ENCODE measurements around the gene FEV.

FEV gene

DNA sequence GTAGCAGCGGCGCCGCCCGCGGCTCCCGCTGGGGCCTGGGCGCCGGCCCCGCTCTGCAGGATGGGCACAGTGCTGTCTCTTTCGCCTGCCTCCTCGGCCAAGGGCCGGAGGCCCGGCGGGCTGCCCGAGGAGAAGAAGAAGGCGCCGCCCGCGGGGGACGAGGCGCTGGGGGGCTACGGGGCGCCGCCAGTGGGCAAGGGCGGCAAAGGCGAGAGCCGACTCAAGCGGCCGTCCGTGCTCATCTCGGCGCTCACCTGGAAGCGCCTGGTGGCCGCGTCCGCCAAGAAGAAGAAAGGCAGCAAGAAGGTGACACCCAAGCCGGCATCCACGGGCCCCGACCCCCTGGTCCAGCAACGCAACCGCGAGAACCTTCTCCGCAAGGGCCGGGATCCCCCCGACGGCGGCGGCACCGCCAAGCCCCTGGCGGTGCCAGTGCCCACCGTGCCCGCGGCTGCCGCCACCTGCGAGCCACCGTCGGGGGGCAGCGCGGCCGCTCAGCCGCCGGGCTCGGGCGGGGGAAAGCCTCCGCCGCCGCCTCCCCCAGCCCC lies 25.1 kb downstream of the FEV start:
- peak overlapping the region; percentile 31 for H3K4me3 ChIP-seq (ENCODE audit: low read depth, low read length)
- TF ChIP-seq, protein P1, sequence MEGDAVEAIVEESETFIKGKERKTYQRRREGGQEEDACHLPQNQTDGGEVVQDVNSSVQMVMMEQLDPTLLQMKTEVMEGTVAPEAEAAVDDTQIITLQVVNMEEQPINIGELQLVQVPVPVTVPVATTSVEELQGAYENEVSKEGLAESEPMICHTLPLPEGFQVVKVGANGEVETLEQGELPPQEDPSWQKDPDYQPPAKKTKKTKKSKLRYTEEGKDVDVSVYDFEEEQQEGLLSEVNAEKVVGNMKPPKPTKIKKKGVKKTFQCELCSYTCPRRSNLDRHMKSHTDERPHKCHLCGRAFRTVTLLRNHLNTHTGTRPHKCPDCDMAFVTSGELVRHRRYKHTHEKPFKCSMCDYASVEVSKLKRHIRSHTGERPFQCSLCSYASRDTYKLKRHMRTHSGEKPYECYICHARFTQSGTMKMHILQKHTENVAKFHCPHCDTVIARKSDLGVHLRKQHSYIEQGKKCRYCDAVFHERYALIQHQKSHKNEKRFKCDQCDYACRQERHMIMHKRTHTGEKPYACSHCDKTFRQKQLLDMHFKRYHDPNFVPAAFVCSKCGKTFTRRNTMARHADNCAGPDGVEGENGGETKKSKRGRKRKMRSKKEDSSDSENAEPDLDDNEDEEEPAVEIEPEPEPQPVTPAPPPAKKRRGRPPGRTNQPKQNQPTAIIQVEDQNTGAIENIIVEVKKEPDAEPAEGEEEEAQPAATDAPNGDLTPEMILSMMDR (IDR thresholded peaks at IDR 0.05; ENCODE audit: borderline replicate concordance, insufficient read depth, low read depth, low read length) = no peak

DNA sequence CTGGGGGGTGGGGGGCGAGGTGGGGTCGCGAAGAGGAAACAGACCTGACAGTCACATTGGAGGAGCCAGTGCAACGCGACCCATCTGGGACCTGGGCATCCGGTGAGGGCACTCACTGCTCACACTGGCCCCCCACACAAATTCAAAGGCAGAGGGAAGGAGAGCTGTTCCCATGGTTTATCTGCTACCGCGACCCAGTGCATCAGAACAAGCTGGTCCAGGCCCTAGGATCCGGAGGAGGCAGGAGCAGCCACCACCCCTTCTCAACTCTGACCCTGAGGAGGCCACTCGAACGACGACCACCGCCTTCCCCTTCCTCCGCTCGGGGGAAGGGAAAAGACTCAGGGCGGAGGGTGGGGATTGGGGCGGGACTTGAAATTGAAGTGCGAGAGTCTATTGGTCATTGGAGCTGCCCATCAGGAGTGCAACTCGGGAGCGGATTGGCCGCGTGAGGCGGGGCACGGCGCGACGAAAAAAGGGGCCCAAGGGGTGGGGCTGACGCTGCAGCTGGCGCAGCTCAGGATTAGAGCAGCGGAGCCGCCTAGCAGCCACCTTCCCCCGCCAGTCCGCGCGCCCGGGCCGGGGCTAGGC lies 25.7 kb downstream of the FEV start, which contains the start of gene CDK5R2:
CDK5R2 (plus strand) TSS at position 526 of the 591 bp plus-strand sequence. CDS start 155 bp downstream, outside the sequence.
- TF ChIP-seq, protein P1 (IDR thresholded peaks at IDR 0.05; ENCODE audit: borderline replicate concordance, insufficient read depth, low read depth, low read length) = no peak
- peak within 1 kb of the TSS; percentile 40 for H3K4me3 ChIP-seq (ENCODE audit: low read depth, low read length)

GRCh38 chr2:218958276-218958675 lies 26.7 kb downstream of the FEV start:
- no peak overlapping the region for H3K4me3 ChIP-seq (ENCODE audit: low read depth, low read length)
- TF ChIP-seq, protein P1 (IDR thresholded peaks at IDR 0.05; ENCODE audit: borderline replicate concordance, insufficient read depth, low read depth, low read length) = no peak

- TF ChIP-seq, protein P1 (IDR thresholded peaks at IDR 0.05; ENCODE audit: borderline replicate concordance, insufficient read depth, low read depth, low read length) = no peak
Measured at GRCh38 chr2:218957671-218958070, 27.3 kb downstream of the FEV start.

GRCh38 chr2:218956039-218956438 lies 28.9 kb downstream of the FEV start:
- TF ChIP-seq, protein P1 (IDR thresholded peaks at IDR 0.05; ENCODE audit: borderline replicate concordance, insufficient read depth, low read depth, low read length) = no peak
- H3K4me3 ChIP-seq (ENCODE audit: low read depth, low read length) = no peak overlapping the region

More at GRCh38 chr2:218957671-218958070, 27.3 kb downstream of the FEV start:
- no peak overlapping the region for H3K4me3 ChIP-seq (ENCODE audit: low read depth, low read length)

DNA sequence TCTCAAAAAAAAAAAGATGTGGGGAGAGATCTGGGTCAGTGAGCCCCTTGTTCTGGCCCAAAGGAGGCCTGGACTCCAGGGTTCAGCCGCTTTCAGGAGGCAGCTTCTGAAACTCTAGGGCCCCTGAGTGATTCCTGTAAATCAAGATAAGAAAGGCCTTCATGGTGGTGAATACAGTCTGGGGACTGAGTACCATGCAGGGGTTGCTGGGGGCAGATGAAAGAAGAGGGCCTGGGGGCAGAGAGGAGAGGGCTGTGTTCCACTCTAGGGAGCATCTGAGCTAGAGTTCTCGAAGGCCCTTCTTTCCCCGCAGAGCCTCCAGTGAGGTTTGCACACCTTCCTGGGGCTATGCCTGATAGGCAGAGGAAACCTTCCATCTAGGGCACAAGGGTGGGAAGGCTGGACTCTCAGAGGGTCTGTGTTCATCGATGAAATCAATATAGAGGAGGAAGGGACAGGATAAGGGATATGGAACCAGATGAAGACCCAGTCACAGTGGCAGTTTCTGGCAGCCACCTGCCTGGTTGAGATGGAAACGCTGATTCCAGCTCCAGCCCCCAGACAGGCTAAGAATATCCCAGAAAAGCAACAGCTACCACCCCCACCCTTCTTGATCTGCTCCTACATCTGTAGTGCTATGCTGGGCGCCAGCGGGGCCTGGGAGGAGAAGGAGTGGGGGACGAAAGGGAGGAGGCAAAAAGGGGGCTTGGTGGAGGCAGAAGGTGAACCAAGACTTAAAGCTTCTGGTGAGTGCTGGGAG lies 30.3 kb downstream of the FEV start:
- H3K4me3 ChIP-seq (ENCODE audit: low read depth, low read length) = no peak overlapping the region
- TF ChIP-seq, protein P1 (IDR thresholded peaks at IDR 0.05; ENCODE audit: borderline replicate concordance, insufficient read depth, low read depth, low read length) = no peak
